Upper lobe of left lung (tissue), 4 donors: ENCODE data around the gene TBXT.

Experiments used
- POLR2A ChIP-seq, 4 donors: fragments of 450-650 bp; IDR thresholded peaks; one replicate each; pipeline ENCODE4 v1.5.1; 2016 to 2017; ENCODE audit warnings: antibody characterized with exemption in 4 of 4, mild to moderate bottlenecking in 2 of 4
- POLR2AphosphoS5 ChIP-seq, 2 donors: sonication (generic); formaldehyde crosslinking; IDR thresholded peaks; one replicate each; pipeline ENCODE4 v1.5.1; 2017; ENCODE audit warnings: antibody characterized with exemption in 2 of 2
- TF ChIP-seq, protein P1 (sequence below), 6 experiments: fragments of 450-650 bp in 4 of 6; fragments of 200-600 bp in 2 of 6; sonication (generic) in 2 of 6; IDR thresholded peaks; one replicate each; pipeline ENCODE4 v1.5.1; 2016 to 2019; ENCODE audit warnings: antibody characterized with exemption in 6 of 6

DNA sequence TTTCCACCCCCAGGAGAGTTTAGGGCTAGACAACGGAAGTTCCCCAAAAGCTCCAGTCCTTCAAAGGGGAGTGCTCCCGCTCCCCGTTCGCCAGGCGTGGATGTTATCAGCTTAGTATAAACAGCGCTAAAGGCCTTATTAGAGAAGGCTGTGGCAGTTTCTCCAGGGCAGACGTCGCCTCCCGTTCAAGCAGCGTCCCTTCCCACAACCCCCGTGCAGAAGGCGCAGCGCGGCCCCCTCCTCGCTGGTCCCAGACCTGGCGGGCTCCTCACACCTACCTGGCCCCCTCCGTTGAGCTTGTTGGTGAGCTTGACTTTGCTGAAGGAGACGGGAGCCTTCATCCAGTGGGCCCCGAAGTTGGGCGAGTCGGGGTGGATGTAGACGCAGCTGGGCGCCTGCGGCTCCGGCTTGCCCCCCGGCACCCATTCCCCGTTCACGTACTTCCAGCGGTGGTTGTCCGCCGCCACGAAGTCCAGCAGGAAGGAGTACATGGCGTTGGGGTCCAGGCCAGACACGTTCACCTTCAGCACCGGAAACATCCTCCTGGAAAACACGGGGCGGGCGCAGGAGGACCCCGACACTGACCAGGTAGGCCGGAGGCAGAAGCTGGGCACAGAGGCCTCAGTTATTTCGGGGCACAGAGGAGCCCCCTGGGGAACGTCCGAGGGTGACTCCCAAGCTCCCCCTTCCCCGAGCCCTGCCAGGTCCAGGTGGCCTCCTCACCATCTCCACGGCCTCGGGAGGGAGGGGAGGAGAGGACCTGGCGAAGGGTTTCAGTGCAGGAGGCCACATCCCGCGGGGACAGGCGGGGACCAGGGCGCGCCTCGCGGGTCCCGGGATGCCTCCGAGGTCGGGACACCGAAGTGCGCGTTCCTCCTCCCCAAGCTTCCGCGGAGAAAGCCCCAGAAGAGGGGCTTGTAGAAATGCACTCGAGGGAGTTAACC, 1.1 kb downstream of the TBXT start:
- TF ChIP-seq, protein P1, sequence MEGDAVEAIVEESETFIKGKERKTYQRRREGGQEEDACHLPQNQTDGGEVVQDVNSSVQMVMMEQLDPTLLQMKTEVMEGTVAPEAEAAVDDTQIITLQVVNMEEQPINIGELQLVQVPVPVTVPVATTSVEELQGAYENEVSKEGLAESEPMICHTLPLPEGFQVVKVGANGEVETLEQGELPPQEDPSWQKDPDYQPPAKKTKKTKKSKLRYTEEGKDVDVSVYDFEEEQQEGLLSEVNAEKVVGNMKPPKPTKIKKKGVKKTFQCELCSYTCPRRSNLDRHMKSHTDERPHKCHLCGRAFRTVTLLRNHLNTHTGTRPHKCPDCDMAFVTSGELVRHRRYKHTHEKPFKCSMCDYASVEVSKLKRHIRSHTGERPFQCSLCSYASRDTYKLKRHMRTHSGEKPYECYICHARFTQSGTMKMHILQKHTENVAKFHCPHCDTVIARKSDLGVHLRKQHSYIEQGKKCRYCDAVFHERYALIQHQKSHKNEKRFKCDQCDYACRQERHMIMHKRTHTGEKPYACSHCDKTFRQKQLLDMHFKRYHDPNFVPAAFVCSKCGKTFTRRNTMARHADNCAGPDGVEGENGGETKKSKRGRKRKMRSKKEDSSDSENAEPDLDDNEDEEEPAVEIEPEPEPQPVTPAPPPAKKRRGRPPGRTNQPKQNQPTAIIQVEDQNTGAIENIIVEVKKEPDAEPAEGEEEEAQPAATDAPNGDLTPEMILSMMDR (IDR thresholded peaks at IDR 0.05) = no peak
- TF ChIP-seq POLR2AphosphoS5 (IDR thresholded peaks at IDR 0.05) (no peak), POLR2A (IDR thresholded peaks at IDR 0.05) (no peak)
